ENCODE results near the gene TEX264.
"Not testable (repeated sequence)": the region's sequence is repeated elsewhere in the genome, so short reads cannot be mapped to it uniquely, and the experiment has no call there.

TEX264 gene, protein sequence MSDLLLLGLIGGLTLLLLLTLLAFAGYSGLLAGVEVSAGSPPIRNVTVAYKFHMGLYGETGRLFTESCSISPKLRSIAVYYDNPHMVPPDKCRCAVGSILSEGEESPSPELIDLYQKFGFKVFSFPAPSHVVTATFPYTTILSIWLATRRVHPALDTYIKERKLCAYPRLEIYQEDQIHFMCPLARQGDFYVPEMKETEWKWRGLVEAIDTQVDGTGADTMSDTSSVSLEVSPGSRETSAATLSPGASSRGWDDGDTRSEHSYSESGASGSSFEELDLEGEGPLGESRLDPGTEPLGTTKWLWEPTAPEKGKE

DNA sequence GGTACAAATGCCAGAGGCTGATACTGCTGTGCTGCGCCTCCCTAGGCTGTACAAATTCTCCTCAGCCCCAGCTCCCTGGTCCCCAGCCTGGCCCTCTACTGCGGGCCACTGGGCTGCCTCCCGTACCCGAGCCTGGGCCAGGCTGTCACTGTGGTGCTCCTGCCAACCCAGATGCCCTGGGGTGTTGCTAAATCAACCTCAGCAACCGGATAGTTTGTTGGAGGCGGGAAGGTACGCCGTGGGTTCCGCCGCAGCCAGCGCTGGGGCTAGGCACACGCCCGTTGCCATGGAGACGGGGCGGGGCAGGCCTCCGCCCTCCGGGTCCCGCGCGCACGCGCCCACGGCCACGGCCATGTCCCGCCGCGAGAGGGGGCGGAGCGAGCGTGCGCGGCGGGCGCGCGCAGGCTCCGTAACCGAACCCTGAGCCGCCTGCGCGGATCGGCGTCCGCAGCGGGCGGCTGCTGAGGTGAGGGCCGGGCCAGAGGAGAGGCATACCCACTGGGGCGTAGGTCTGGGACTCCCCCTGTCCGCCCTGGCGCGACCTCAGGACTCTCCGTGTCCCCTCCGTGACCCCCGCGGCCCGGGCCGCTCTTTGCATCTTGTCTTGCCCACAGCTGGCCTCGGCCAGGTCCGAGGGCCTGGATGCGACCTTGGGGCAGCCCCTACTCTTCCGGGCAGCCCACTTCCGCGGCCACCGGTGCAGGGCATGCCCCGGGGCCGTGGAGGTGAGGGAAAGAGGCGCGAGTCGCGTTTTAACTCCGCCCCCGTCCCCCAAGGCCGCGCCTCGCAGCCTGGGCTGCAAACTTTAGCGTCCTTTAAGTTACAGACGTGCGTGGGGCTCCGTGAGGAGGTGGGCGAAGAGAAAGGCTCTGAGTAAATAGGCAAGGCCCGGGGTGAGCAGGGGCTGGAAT lies at the start of gene TEX264:
TSS of gene TEX264 (plus strand) at position 430 of the 911 bp plus-strand sequence. CDS start 3,053 bp downstream, outside the sequence.
- DNase-seq = peak; percentile 95

DNA sequence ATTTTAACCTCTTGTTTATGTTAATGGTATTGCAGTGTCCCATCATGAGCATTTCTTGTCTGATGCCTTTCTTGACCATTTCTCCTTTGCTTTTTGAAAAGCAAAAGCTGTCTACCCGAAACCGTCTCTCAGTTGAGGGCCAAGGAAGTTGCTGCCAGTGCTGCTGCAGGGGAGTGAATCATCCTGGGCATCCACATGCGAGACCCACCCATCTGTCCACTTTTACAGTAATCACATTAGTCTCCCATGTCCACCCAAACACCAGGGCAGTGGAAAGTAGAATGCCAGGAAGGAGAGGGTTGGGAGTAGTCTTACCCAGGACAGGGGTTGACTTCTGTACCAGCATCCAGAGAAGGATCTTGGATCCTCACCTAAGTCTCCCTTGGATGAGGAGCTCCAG lies 48.6 kb upstream of the TEX264 start:
- no peak for DNase-seq

DNA sequence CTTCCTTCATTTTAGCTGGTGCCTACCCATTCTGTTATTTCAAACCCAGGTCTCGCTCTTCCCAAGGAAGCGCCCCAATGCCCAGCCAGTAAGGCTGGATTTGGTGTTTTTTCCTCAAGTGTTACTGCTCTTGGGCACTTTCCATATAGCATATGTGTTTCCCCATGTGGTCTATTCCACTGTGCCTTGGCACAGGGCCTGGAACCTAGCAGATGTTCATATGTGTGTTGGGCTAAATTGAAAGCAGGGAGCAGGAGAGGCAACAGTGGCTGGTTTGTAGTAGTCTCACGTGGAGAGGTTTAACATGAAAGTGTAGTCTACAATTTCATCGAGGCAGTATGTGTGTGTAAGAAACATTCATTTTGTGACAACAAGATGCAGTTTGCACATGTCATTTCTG lies 48.2 kb upstream of the TEX264 start:
- DNase-seq = no peak

DNA sequence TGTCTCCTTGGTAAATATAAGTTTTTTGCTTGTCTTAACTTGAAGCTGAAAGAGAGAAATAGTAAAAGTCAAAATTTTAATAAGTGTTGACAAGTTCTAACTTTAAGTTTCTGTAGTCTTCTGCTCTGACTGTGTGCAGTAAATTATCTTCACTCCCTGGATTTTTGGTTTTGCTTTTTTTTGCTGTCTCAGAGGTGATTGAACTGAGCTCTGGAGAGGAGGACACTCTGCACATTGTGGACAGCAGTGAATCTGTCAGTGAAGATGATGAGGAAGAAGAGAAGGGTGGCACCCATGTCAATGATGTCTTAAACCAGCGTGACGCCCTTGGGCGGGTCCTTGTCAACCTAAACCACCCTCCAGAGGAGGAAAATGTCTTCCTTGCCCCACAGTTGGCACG lies 40.5 kb upstream of the TEX264 start:
- no peak for DNase-seq

DNA sequence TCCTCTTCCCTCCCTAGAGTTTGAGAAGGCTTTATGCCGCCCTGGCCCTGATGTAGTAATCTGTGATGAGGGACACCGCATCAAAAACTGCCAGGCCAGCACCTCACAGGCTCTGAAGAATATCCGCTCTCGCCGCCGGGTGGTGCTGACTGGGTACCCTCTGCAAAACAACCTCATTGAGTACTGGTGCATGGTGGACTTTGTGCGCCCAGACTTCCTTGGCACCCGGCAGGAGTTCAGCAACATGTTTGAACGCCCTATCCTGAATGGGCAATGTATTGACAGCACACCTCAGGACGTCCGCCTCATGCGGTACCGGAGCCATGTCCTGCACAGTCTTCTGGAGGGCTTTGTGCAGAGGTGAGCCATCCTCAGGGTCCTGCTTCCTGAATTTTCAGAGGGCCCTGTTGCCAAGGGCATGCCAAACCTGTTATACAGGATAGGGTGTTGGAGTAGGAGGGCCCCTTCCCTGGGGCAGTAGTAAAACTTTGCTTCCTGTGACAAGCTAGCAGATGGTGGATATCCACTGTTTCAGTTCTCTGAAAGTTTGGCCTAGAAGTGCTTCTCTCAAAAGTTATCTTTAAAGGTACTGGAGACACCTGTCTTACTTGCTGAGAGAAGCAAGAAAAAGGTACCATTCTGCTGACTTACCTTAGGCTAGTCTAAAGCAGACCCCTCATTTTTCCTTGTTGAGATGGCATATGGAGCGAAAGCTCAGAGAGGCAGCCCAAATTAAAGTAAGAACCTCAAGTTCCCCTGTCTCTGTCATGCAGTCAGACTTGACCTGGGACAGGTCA lies 33.7 kb upstream of the TEX264 start:
- no peak for DNase-seq

DNA sequence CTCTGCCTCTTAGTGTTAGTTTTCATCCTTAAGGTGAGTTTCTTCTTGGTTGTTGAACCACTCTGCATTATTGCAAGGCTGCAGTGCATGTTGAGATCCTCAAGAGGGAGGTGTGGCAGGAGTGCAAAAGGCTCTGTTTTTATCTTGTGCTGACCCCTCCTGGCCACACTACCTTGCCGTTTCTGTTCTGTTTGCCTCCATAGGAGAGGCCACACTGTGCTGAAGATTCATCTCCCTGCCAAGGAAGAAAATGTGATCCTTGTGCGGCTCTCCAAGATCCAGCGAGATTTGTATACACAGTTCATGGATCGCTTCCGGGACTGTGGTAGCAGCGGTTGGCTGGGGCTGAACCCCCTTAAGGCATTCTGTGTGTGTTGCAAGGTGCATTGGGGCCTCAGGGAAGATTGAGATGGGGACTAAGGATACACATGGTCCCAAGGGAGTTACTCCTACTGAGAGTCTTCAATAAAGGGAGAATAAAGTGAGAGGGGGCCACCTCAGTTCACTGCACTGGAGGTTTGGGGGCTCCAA lies 33.0 kb upstream of the TEX264 start:
- peak; percentile 33 for DNase-seq

DNA sequence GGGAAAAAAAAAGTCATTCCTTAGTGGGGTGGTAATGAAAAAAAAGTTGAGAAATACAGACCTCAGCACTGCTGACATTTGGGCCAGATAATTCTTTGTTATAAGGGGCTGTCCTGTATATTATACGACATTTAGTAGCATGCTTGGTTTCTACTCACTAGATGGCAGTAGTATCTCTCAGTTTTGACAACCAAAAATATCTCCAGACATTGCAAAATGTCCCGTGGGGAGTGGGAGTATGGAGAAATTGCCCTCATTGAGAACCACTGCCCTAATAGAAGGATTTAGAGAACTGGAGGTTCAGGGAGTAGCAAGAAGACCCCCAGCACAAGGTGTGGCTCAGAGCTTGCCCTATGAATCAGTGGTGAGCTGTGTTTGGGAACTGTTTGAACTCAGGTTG lies 28.6 kb upstream of the TEX264 start:
- DNase-seq = no peak

DNA sequence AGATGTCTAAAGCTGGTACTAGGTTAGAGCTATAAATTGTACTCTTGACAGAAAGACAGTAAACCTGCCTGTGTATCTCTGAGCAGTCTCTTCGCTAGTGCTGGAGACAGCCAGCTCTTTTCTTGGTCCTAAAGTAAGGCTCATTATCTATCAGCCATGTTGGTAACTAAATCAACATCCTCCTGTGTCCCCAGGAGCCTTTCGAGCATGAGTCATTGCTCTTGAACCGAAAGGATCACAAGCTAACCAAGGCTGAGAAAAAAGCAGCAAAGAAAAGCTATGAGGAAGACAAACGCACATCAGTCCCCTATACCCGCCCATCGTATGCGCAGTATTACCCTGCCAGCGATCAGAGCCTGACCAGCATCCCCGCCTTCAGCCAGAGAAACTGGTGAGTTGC lies 25.0 kb upstream of the TEX264 start:
- no peak for DNase-seq

DNA sequence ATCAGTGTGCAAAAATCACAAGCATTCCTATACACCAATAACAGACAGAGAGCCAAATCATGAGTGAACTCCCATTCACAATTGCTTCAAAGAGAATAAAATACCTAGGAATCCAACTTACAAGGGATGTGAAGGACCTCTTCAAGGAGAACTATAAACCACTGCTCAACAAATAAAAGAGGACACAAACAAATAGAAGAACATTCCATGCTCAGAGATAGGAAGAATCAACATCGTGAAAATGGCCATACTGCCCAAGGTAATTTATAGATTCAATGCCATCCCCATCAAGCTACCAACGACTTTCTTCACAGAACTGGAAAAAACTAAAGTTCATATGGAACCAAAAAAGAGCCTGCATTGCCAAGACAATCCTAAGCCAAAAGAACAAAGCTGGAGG lies 18.9 kb upstream of the TEX264 start:
- not testable (repeated sequence) for DNase-seq

DNA sequence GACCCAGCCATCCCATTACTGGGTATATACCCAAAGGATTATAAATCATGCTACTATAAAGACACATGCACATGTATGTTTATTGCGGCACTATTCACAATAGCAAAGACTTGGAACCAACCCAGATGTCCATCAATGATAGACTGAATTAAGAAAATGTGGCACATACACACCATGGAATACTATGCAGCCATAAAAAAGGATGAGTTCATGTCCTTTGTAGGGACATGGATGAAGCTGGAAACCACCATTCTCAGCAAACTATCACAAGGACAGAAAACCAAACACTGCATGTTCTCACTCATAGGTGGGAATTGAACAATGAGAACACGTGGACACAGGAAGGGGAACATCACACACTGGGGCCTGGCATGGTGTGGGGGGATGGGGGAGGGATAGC lies 17.6 kb upstream of the TEX264 start:
- not testable (repeated sequence) for DNase-seq

DNA sequence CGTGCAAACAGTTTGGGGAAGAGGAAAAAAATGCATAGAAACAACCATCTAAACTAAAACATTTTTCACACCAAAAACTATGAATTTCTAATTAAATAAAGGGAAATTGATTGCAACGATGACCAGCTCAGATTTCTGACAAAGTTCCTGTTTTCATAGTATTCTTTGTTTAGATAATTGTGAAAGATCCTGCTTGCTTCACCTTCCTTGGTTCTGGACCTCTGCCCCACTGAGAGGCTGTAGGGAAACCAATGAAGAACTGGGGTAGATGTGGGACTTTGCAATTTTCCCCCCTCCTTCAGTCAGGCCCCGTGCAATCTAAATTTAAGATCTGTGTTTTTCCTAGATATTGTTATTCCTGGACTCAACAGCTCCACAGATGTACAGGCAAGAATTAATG lies 13.8 kb upstream of the TEX264 start:
- no peak for DNase-seq

DNA sequence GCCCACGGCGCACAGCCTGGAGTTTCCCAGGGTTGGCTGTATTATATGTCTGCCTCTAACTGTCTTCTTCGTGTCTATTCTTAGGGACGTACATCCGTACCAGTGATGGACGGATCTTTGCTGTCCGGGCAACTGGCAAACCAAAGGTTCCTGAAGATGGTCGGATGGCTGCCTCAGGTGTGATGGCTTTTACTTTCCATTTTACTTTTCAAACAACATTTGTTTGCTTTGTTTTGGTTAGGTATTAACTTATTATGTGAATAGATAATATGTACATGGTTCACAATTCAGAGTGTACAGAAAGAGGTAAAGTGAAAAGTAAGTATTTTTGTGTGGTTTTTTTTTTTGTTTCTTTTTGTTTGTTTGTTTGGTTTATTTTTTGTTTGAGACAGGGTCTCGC lies 11.1 kb upstream of the TEX264 start:
- no peak for DNase-seq

DNA sequence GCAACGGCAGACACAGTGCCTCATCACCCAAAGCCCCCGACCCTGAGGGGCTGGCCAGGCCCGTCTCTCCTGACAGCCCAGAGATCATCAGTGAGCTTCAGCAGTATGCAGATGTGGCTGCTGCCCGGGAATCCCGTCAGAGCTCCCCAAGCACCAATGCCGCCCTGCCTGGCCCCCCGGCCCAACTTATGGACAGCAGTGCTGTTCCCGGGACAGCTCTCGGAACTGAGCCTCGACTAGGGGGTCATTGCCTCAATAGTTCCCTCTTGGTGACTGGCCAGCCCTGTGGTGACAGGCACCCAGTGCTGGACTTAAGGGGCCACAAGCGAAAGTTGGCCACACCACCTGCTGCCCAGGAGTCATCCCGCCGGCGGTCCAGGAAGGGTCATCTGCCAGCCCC lies 8.6 kb upstream of the TEX264 start:
- no peak for DNase-seq

DNA sequence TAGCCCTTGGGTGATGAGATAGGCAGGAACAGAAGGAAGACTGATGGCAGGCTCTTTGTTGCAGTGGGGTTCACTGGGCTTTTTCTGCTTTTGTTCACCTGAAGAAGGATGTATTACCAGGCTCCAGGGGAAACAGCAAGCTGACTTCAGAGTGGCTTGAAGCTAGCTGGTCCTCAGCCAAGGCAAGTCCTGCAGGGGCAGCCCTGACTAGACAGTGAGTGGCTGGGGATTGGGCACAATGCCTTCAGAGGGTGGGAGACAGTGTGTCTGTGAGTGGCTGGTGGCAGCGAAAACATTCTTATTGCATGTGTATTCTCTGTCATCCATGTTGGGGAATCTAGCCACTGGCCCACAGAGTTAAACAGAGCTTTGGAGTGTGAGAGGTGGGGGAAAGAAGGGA lies 2.3 kb upstream of the TEX264 start:
- DNase-seq = no peak

DNA sequence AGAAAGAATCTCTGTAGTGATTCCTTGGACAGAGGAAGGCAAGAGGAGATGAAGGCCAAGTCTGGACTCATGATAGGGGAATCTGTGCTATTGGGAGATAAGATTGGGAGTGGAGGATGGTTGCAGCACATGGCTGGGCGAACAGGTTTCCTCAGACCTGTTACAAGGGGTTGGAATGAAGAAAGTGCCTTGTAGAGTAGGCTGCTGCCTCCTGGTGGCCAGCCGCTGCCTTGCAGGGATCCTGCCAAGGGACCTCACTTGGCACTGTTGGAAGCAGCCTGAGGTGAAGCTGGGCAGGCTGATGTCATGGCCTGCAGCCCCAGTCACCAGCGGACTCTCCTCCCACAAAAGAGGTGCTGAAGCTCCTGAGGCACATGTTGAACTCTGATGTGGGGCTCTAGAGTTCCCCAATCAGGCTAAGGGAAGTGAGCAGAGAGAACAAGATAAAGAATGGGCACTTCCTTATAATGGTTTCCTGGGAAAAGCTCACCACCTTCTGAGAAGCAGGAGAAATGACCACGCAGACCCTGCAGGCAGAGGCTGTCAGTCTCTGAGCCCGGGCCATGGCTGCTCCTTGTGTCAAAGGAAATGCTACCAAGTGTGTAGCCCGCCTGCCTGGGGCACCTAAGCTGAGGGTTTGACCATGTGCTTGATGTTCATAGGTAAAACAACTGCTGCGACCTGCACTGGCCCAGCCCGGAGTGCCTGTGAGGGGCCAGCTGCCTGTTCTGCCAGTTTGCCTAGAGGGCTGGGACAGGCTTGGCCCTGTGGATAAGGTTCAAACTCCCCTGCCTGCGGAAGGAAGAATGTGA lies 1.6 kb upstream of the TEX264 start:
- peak; percentile 80 for DNase-seq

DNA sequence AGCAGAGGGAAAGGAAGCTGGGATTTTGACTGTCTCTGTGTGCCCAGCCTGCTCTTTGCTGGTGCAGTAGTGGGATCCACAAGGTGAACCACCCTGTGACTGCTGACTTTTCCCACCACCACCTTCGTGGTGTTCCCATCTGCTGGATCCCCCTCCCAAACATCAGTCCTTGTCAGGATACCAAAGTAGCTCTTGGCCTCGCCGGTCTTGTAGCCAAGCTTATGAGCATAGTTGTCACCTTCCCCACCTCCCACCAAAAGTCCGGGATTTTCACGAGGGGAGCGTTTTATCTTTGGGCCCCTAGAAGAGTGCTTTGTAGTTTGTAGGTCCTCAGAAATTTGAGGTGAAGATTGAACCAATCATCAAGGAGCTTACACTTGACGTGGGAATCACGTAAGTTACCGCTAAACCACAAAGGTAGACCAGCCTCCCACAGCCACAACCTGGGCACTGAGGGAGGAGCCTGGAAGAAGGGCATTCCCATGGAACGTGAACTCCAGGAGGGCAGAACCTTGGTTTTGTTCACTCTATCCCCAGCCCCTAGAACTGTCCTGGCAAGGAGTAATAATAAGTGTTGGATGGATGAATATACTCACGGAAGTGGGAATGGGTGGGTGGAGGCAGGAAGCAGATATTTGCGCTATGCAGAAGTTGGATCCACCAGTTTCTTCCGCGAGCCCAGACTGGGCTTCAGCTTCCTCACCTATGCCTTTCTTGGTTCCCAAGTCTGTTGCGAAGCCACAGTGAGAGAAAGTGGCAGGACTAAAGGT lies 814 bp upstream of the TEX264 start:
- DNase-seq = no peak

DNA sequence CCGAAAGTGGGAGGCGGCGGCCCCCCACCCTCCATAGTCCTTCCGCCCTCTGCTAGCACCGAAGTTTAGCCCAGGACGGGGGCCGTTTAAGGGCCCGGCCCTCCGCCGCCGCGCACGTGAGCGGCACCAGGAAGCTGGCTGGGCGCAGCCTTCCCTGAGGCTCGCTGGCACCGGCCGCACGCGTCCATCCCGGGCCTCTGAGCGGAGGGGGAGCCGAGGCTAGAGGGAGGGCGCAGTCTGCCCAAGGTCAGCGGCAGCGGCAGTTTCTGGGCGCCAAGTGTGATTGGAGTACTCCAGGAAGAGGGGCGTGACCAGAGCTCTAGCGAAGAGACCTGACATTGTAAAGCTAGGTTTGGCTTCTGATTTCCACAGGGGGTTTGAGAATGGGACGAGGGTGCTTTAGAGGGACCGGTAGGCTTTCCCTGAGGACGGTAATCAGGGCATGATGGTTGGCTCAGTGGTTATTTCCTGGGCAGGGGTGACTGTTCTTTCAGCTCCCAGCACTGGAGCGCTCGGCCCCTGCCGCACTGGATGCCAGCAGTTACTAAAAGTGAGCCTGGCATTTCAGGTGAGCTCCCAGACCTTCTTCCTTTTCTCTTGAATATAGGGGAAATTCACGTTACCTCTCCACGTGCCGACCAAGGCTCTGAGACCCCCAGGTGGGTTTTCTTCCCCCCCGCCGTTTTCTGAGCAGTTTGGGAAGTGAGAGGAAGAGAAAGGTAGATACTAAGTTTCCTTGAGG lies 853 bp downstream of the TEX264 start:
- peak; percentile 43 for DNase-seq

DNA sequence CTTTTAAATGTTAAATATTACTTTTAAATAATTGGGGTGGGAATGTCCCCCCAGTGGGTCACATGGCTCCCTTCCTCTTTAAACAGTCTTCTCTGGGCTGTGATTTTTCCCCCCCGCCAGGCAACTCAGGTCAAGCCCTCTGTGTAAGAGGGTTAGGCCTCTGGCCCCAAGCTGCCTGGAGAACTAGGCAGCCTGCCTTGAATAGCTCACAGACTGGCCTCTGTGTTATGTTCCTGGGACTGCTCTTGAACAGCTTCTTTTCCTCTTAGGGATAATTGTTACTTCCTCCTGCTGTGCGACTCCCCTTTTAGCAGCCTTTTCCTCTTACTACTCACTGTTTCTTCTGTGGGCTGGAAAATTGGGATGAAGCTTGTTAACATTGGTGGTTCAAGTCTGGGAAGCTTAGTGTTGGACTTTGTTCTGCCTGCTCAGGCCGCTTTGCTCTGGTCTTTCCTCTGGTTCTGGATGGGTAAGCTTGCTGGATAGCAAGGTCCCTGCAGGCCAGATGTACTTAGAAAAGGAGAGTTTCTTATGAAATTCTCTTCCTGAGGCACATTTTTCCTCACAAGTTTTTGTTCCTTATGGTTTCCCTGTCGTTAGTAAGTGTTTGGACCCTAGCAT lies 2.2 kb downstream of the TEX264 start:
- DNase-seq = no peak

DNA sequence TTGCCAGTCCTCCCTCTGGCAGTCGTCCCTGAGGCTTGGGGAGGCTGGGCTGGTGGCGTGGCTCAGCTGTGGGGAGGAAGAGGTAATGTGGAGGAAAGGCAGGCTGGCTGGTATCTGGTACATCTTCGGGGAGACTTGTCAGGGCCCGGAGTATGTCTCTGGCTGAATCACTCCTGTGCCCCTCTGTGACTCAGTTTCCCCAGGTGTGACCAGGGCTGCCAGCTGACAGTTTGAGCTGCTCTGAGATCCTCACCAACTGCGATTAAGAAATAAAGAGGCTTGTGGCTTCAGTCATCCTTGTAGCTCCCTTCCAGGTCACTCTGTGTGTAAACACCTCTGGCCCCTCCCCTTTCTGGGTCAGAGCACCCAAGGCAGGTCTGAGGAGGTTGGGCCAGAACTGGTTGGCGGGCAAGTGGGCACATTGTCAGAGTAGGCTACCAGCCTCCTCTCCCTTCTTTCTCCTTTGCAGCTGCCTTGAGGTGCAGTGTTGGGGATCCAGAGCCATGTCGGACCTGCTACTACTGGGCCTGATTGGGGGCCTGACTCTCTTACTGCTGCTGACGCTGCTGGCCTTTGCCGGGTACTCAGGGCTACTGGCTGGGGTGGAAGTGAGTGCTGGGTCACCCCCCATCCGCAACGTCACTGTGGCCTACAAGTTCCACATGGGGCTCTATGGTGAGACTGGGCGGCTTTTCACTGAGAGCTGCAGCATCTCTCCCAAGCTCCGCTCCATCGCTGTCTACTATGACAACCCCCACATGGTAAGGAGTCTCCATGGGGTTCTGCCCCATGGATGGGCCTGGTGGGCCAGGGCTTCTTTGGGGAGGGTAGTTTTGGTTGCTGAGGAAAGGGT lies 3.0 kb downstream of the TEX264 start:
- DNase-seq = no peak
